ENCODE measurements around the gene DNAJC3.

DNA sequence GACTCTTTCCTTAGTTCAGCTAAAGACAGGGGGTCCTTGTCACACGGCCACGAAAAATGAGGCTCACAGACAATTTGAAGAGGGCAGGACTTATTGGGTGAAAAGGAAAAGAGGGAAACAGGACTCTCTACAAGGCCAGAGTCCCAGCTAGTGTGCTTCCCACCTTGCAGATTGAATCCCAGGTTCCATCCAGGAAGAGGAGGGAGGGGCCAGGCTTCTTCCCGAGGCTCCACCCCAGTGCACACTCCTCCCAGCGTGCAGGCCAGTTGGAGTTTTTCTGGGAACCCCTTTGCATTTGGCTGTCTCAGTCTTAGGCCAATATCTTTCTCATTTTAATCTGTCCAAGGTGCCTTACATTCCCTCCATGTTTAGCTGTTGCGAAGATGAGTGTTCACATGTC is 106.8 kb downstream of the DNAJC3 start:
- TF ChIP-seq, protein P1, sequence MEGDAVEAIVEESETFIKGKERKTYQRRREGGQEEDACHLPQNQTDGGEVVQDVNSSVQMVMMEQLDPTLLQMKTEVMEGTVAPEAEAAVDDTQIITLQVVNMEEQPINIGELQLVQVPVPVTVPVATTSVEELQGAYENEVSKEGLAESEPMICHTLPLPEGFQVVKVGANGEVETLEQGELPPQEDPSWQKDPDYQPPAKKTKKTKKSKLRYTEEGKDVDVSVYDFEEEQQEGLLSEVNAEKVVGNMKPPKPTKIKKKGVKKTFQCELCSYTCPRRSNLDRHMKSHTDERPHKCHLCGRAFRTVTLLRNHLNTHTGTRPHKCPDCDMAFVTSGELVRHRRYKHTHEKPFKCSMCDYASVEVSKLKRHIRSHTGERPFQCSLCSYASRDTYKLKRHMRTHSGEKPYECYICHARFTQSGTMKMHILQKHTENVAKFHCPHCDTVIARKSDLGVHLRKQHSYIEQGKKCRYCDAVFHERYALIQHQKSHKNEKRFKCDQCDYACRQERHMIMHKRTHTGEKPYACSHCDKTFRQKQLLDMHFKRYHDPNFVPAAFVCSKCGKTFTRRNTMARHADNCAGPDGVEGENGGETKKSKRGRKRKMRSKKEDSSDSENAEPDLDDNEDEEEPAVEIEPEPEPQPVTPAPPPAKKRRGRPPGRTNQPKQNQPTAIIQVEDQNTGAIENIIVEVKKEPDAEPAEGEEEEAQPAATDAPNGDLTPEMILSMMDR (IDR thresholded peaks at IDR 0.05): no peak
- TF ChIP-seq POLR2AphosphoS5 (IDR thresholded peaks at IDR 0.05; ENCODE audit: low read depth, low read length): no peak

Measured in Panc1 (cell line).